HepG2 (cell line): ENCODE measurements around the gene ACVR2A. TPM values are rescaled to one million over a fixed set of nuclear protein-coding genes. Genes with fewer than 3 reads are reported as not detected.

Experiments used
- ATAC-seq: fragments of 200-7000 bp; cut with Tn5 transposase; 3 replicates; pipeline ENCODE4 v1.9.1; 2020; ENCODE audit warnings: mild to moderate bottlenecking, moderate library complexity
- BruUV-seq: library from RNA; stranded (reverse); fragments of 400-500 nt; replicated peaks from 2 replicates; lab custom pipeline; 2021; lab: Mats Ljungman, UMichigan
- CTCF ChIA-PET: fragments of 300-600 bp; formaldehyde crosslinking; extraction: SDS; loops from one replicate; lab custom pipeline; 2021; ENCODE audit warnings: low total read pairs, inconsistent platforms, low intra/inter-chr PET ratio; lab: Yijun Ruan, JAX
- POLR2A ChIA-PET: fragments of 350-600 bp; sonication (Branson Sonifier 250); formaldehyde crosslinking; loops from one replicate; lab custom pipeline; 2020; ENCODE audit warnings: antibody characterized with exemption, inconsistent platforms; lab: Yijun Ruan, JAX
- DNase-seq: peaks from one replicate; pipeline ENCODE4 v3.0.0-alpha.2; 2015; ENCODE audit warnings: low spot score
- FAIRE-seq: peaks from 3 replicates; lab custom pipeline; 2011; peaks lifted over from hg19 to GRCh38; lab: Jason Lieb, UNC
- H2AFZ ChIP-seq: one replicate; pipeline ENCODE4 v1.6.1; 2011; ENCODE audit warnings: low read length, inconsistent platforms
- H3K27ac ChIP-seq: fragments of 300-600 bp; 3 replicates; pipeline ENCODE4 v1.8.0; 2011; ENCODE audit warnings: mixed run types, mild to moderate bottlenecking, mixed read lengths, low read length, inconsistent platforms; ENCODE audit not compliant: insufficient read depth; ENCODE audit errors: extremely low read length
- H3K27me3 ChIP-seq, 2 experiments: fragments of 200-600 bp in 1 of 2; 2 replicates in 1 of 2; 3 replicates in 1 of 2; pipeline versions ENCODE4 v1.6.0 to v1.8.0; 2011; ENCODE audit warnings: low read length in 2 of 2, mild to moderate bottlenecking in 2 of 2, moderate library complexity in 2 of 2, inconsistent platforms in 1 of 2; ENCODE audit not compliant: insufficient read depth in 2 of 2, control insufficient read depth in 1 of 2
- H3K36me3 ChIP-seq, 2 experiments: fragments of 200-600 bp in 1 of 2; replicated peaks in 1 of 2; 2 replicates in 1 of 2; 3 replicates in 1 of 2; pipeline versions ENCODE4 v1.5.1 to v1.8.0; 2011; ENCODE audit warnings: low read length in 2 of 2, inconsistent platforms in 1 of 2; ENCODE audit not compliant: insufficient read depth in 2 of 2, control insufficient read depth in 1 of 2
- H3K4me1 ChIP-seq: 2 replicates; pipeline ENCODE4 v1.5.1; 2012; ENCODE audit warnings: low read length, inconsistent platforms; ENCODE audit not compliant: insufficient read depth
- H3K4me2 ChIP-seq: 2 replicates; pipeline ENCODE4 v1.6.0; 2011; ENCODE audit warnings: low read depth, low read length, inconsistent platforms
- H3K4me3 ChIP-seq, 3 experiments: fragments of 200-600 bp in 1 of 3; sonication (generic), shearing (Covaris generic) in 1 of 3; replicated peaks in 1 of 3; 2 replicates each; pipeline ENCODE4 v1.5.1; 2011 to 2016; ENCODE audit warnings: low read length in 3 of 3, inconsistent platforms in 2 of 3, low read depth in 2 of 3, mild to moderate bottlenecking in 2 of 3, control low read depth in 1 of 3, mixed read lengths in 1 of 3; ENCODE audit not compliant: insufficient read depth in 1 of 3
- H3K79me2 ChIP-seq: one replicate; pipeline ENCODE4 v1.6.1; 2011; ENCODE audit warnings: low read length, inconsistent platforms; ENCODE audit not compliant: insufficient read depth
- H3K9ac ChIP-seq: 2 replicates; pipeline ENCODE4 v1.6.0; 2011; ENCODE audit warnings: mild to moderate bottlenecking, low read depth, low read length, inconsistent platforms; ENCODE audit not compliant: insufficient read depth
- H3K9me3 ChIP-seq: 2 replicates; pipeline ENCODE4 v1.5.1; 2012; ENCODE audit warnings: mild to moderate bottlenecking, low read length
- H4K20me1 ChIP-seq: 2 replicates; pipeline ENCODE4 v1.6.0; 2011; ENCODE audit warnings: inconsistent platforms, mild to moderate bottlenecking, low read length, moderate library complexity; ENCODE audit not compliant: insufficient read depth
- DMTF1 ChIP-seq: sonication (generic); formaldehyde crosslinking; IDR thresholded peaks from 2 replicates; pipeline ENCODE4 v1.4.0; 2020; ENCODE audit warnings: mild to moderate bottlenecking, missing genetic modification reagents
- IKZF5 ChIP-seq: IDR thresholded peaks from 2 replicates; pipeline ENCODE4 v1.6.1; 2018; ENCODE audit warnings: missing genetic modification reagents, mild to moderate bottlenecking, missing compliant biosample characterization
- MIXL1 ChIP-seq: IDR thresholded peaks from 2 replicates; pipeline ENCODE4 v1.6.1; 2016
- NR2F2 ChIP-seq: IDR thresholded peaks from 2 replicates; pipeline ENCODE4 v1.6.1; 2012; ENCODE audit warnings: low read depth, inconsistent platforms, borderline replicate concordance
- RORA ChIP-seq: sonication (generic); formaldehyde crosslinking; IDR thresholded peaks from 2 replicates; pipeline ENCODE4 v1.5.0; 2020; ENCODE audit warnings: mild to moderate bottlenecking, missing genetic modification reagents, moderate library complexity
- ZNF230 ChIP-seq: sonication (generic); formaldehyde crosslinking; IDR thresholded peaks from 2 replicates; pipeline ENCODE4 v1.4.0; 2020; ENCODE audit warnings: mild to moderate bottlenecking, missing genetic modification reagents
- ZNF232 ChIP-seq: sonication (generic); formaldehyde crosslinking; IDR thresholded peaks from 2 replicates; pipeline ENCODE4 v1.4.0; 2020; ENCODE audit warnings: missing genetic modification reagents, borderline replicate concordance
- ZNF30 ChIP-seq: sonication (generic); formaldehyde crosslinking; IDR thresholded peaks from 2 replicates; pipeline ENCODE4 v1.5.0; 2020; ENCODE audit warnings: mild to moderate bottlenecking, missing genetic modification reagents
- WGBS: methylation state at CpG from one replicate; pipeline ENCODE4 v1.1.6; 2017; ENCODE audit warnings: low lambda C conversion rate; 5-methylcytosine and 5-hydroxymethylcytosine counted together
- in situ Hi-C: cut with HindIII; loops from 2 replicates; pipeline ENCODE4 v1.10.0; 2017; ENCODE audit warnings: low pct_unique_long_range_greater_than_20kb; ENCODE audit not compliant: extremely low pct_ligation_motif_present
- intact Hi-C: fragments of 100-400 bp; cut with micrococcal nuclease; formaldehyde crosslinking; loops from one replicate; pipeline ENCODE4 v1.10.0; 2022; ENCODE audit not compliant: unreplicated experiment
- polyA plus RNA-seq, 8 experiments: library from polyadenylated mRNA; depleted of rRNA in 3 of 8; stranded (reverse) in 7 of 8; unstranded in 1 of 8; fragments of >200 nt; fragmentation: Illumina TruSeq in 4 of 8; extraction: Trizol in 4 of 8; gene quantifications; 2 replicates each; pipeline versions ENCODE4 v1.2.1 to v1.2.3, GENCODE V29; 2011 to 2016; ENCODE audit warnings: low read depth in 4 of 8, missing spikeins in 1 of 8, mixed read lengths in 1 of 8; ENCODE audit not compliant: insufficient read depth in 1 of 8
- total RNA-seq, 5 experiments: library from RNA; depleted of rRNA; stranded (reverse); fragments of >200 nt; fragmentation: Illumina TruSeq; extraction: Trizol; gene quantifications; 2 replicates each; pipeline ENCODE4 v1.2.3, GENCODE V29; 2016; ENCODE audit warnings: low read depth in 1 of 5
- TF ChIP-seq, protein P1 (sequence below): sonication (generic); formaldehyde crosslinking; IDR thresholded peaks from 2 replicates; pipeline ENCODE4 v1.4.0; 2020; ENCODE audit warnings: missing genetic modification reagents

The ACVR2A gene
- total and polyA plus RNA-seq, 2 of the 13 experiments (the other 11 are each of a cell fraction or from before 2014, with no cell fraction given), result 8.3 to 18.0 TPM

- TF ChIP-seq, protein P1, sequence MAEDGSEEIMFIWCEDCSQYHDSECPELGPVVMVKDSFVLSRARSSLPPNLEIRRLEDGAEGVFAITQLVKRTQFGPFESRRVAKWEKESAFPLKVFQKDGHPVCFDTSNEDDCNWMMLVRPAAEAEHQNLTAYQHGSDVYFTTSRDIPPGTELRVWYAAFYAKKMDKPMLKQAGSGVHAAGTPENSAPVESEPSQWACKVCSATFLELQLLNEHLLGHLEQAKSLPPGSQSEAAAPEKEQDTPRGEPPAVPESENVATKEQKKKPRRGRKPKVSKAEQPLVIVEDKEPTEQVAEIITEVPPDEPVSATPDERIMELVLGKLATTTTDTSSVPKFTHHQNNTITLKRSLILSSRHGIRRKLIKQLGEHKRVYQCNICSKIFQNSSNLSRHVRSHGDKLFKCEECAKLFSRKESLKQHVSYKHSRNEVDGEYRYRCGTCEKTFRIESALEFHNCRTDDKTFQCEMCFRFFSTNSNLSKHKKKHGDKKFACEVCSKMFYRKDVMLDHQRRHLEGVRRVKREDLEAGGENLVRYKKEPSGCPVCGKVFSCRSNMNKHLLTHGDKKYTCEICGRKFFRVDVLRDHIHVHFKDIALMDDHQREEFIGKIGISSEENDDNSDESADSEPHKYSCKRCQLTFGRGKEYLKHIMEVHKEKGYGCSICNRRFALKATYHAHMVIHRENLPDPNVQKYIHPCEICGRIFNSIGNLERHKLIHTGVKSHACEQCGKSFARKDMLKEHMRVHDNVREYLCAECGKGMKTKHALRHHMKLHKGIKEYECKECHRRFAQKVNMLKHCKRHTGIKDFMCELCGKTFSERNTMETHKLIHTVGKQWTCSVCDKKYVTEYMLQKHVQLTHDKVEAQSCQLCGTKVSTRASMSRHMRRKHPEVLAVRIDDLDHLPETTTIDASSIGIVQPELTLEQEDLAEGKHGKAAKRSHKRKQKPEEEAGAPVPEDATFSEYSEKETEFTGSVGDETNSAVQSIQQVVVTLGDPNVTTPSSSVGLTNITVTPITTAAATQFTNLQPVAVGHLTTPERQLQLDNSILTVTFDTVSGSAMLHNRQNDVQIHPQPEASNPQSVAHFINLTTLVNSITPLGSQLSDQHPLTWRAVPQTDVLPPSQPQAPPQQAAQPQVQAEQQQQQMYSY (CRISPR knock-in tag), result peak; percentile 77
- no peak for TF ChIP-seq ZNF30 (CRISPR knock-in tag)
- TF ChIP-seq ZNF232, result 0 out of 2 replicates have a peak, but pooled peaks have one; percentile 31
These were observed at the start of gene ACVR2A (continued) for GRCh38 chr2:147844697-147845410.

DNA sequence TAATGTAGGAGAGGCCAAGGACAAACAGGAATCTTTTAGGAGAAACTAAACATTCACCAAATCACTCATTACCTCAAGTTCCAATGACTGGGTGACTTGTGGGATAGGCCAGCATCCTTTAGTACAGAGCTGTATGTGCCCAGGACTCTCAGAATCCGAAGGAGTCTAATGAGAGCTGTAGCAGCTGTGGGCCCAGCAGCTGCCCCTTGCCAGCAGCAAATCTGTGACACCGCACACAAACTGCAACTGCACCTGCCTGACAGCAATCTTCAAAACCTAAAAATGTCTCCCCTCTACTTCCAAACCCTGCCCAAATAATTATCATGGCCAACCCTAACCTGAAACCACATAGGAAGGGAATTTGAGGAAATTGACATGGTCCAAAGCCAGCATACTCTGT, 44.5 kb upstream of the ACVR2A start:
- CTCF ChIA-PET, result no interaction called here
- TF ChIP-seq IKZF5 (CRISPR knock-in tag), result no peak
- TF ChIP-seq MIXL1 (CRISPR knock-in tag), result no peak
- no peak for TF ChIP-seq ZNF230 (CRISPR knock-in tag)
- TF ChIP-seq DMTF1 (CRISPR knock-in tag), result no peak
- no peak for TF ChIP-seq NR2F2
- TF ChIP-seq RORA (CRISPR knock-in tag), result no peak
- Histone ChIP-seq H3K27me3 (no peaks in the 10 kb centered on the region), H3K9ac (no peak overlapping the region), H3K4me1 (no peaks in the 10 kb centered on the region), H4K20me1 (no peaks in the 10 kb centered on the region), H3K4me3 (no peak overlapping the region), H3K9me3 (no peaks in the 10 kb centered on the region), H3K4me2 (no peak overlapping the region), H3K36me3 (no peaks in the 10 kb centered on the region), H3K27ac (no peak overlapping the region), H2AFZ (no peak overlapping the region), H3K79me2 (no peaks in the 10 kb centered on the region)
- BruUV-seq, result no TSS peak
- DNase-seq (no peak), ATAC-seq (no peak), FAIRE-seq (no peak)
- intact Hi-C loops (no loop called here), in situ Hi-C loops (no loop called here)
- 50% methylated on average over 2 of the region's 2 CpGs for WGBS
- POLR2A ChIA-PET, result no interaction called here
